T-helper 2 cell treated with Interferon-gamma antibody and Interleukin-4, amounts not matched to agents 5 μg/mL and 100 μg/mL, for 36 hours (primary cell): ENCODE results near the gene CD69.
"Not testable (repeated sequence)": the region's sequence is repeated elsewhere in the genome, so short reads cannot be mapped to it uniquely, and the experiment has no call there.

Experiments used
- DNase-seq: peaks from one replicate; pipeline ENCODE4 v3.0.0; 2021; ENCODE audit warnings: low spot score
- H3K27ac Mint-ChIP-seq: one replicate; pipeline ENCODE4 v1.8.0; 2021; ENCODE audit warnings: mild to moderate bottlenecking, mixed read lengths
- H3K27me3 Mint-ChIP-seq: one replicate; pipeline ENCODE4 v1.8.0; 2021; ENCODE audit warnings: low read depth, mixed read lengths
- H3K36me3 Mint-ChIP-seq: one replicate; pipeline ENCODE4 v1.8.0; 2021; ENCODE audit warnings: low read depth, mixed read lengths
- H3K4me1 Mint-ChIP-seq: one replicate; pipeline ENCODE4 v1.8.0; 2021; ENCODE audit warnings: low read depth, mixed read lengths
- H3K4me3 Mint-ChIP-seq: one replicate; pipeline ENCODE4 v1.8.0; 2022; ENCODE audit warnings: mild to moderate bottlenecking, moderate library complexity, mixed read lengths
- H3K9me3 Mint-ChIP-seq: one replicate; pipeline ENCODE4 v1.8.0; 2021; ENCODE audit warnings: mixed read lengths

The CD69 gene

GRCh38 chr12:9730591-9730990 is 30.1 kb downstream of the CD69 start:
- peaks cover 47% of the 10 kb centered on the region for H3K4me1 Mint-ChIP-seq

GRCh38 chr12:9730011-9730410 is 30.7 kb downstream of the CD69 start:
- Mint-ChIP-seq H3K36me3 (peaks cover 4% of the 10 kb centered on the region), H3K27me3 (no peaks in the 10 kb centered on the region), H3K4me3 (peak overlapping the region; percentile 57), H3K9me3 (no peaks in the 10 kb centered on the region), H3K4me1 (peaks cover 48% of the 10 kb centered on the region), H3K27ac (no peak overlapping the region)
- DNase-seq = no peak

More at GRCh38 chr12:9730591-9730990, 30.1 kb downstream of the CD69 start:
- no peaks in the 10 kb centered on the region for H3K27me3 Mint-ChIP-seq
- H3K9me3 Mint-ChIP-seq = no peaks in the 10 kb centered on the region
- H3K27ac Mint-ChIP-seq = peak overlapping the region; percentile 63
- no peak for DNase-seq
- H3K4me3 Mint-ChIP-seq = peak overlapping the region; percentile 90
- peaks cover 4% of the 10 kb centered on the region for H3K36me3 Mint-ChIP-seq

GRCh38 chr12:9729082-9729481 is 31.6 kb downstream of the CD69 start:
- peaks cover 6% of the 10 kb centered on the region for H3K36me3 Mint-ChIP-seq
- H3K27me3 Mint-ChIP-seq = no peaks in the 10 kb centered on the region
- no peak for DNase-seq
- H3K9me3 Mint-ChIP-seq = no peaks in the 10 kb centered on the region
- H3K4me1 Mint-ChIP-seq = peaks cover 50% of the 10 kb centered on the region
- no peak overlapping the region for H3K27ac Mint-ChIP-seq
- H3K4me3 Mint-ChIP-seq = no peak overlapping the region

GRCh38 chr12:9727813-9728212 is 32.9 kb downstream of the CD69 start:
- no peak for DNase-seq
- Mint-ChIP-seq H3K36me3 (peaks cover 9% of the 10 kb centered on the region), H3K27ac (no peak overlapping the region), H3K4me3 (no peak overlapping the region), H3K4me1 (peaks cover 48% of the 10 kb centered on the region), H3K27me3 (no peaks in the 10 kb centered on the region), H3K9me3 (no peaks in the 10 kb centered on the region)

- Mint-ChIP-seq H3K4me1 (peaks cover 44% of the 10 kb centered on the region), H3K27ac (peak overlapping the region; percentile 35)
These were observed 35.4 kb downstream of the CD69 start for GRCh38 chr12:9725213-9725870.

GRCh38 chr12:9724023-9724422 is 36.7 kb downstream of the CD69 start:
- no peak overlapping the region for H3K27ac Mint-ChIP-seq
- peaks cover 16% of the 10 kb centered on the region for H3K36me3 Mint-ChIP-seq
- no peaks in the 10 kb centered on the region for H3K27me3 Mint-ChIP-seq
- no peak for DNase-seq
- no peak overlapping the region for H3K4me3 Mint-ChIP-seq
- H3K9me3 Mint-ChIP-seq = no peaks in the 10 kb centered on the region
- H3K4me1 Mint-ChIP-seq = peaks cover 38% of the 10 kb centered on the region

More at GRCh38 chr12:9725213-9725870, 35.4 kb downstream of the CD69 start:
- Mint-ChIP-seq H3K27me3 (no peaks in the 10 kb centered on the region), H3K9me3 (no peaks in the 10 kb centered on the region), H3K36me3 (peaks cover 16% of the 10 kb centered on the region), H3K4me3 (no peak overlapping the region)
- DNase-seq = no peak

GRCh38 chr12:9721394-9722092 is 39.2 kb downstream of the CD69 start:
- DNase-seq = no peak
- Mint-ChIP-seq H3K27me3 (no peaks in the 10 kb centered on the region), H3K4me1 (peaks cover 35% of the 10 kb centered on the region), H3K9me3 (no peaks in the 10 kb centered on the region), H3K27ac (no peak overlapping the region), H3K4me3 (no peak overlapping the region), H3K36me3 (peaks cover 16% of the 10 kb centered on the region)

- Mint-ChIP-seq H3K27ac (no peak overlapping the region), H3K4me3 (no peak overlapping the region)
These were observed 40.9 kb downstream of the CD69 start for GRCh38 chr12:9719790-9720189.

GRCh38 chr12:9718968-9719367 is 41.7 kb downstream of the CD69 start:
- no peaks in the 10 kb centered on the region for H3K27me3 Mint-ChIP-seq
- no peaks in the 10 kb centered on the region for H3K9me3 Mint-ChIP-seq
- peaks cover 27% of the 10 kb centered on the region for H3K4me1 Mint-ChIP-seq
- H3K36me3 Mint-ChIP-seq = peaks cover 18% of the 10 kb centered on the region
- no peak overlapping the region for H3K27ac Mint-ChIP-seq
- no peak overlapping the region for H3K4me3 Mint-ChIP-seq
- DNase-seq = no peak

More at GRCh38 chr12:9719790-9720189, 40.9 kb downstream of the CD69 start:
- no peaks in the 10 kb centered on the region for H3K9me3 Mint-ChIP-seq
- no peak for DNase-seq
- peaks cover 19% of the 10 kb centered on the region for H3K36me3 Mint-ChIP-seq
- no peaks in the 10 kb centered on the region for H3K27me3 Mint-ChIP-seq
- peaks cover 29% of the 10 kb centered on the region for H3K4me1 Mint-ChIP-seq

- H3K27me3 Mint-ChIP-seq = no peaks in the 10 kb centered on the region
- H3K4me1 Mint-ChIP-seq = peaks cover 24% of the 10 kb centered on the region
- H3K27ac Mint-ChIP-seq = no peak overlapping the region
- H3K9me3 Mint-ChIP-seq = no peaks in the 10 kb centered on the region
- H3K4me3 Mint-ChIP-seq = no peak overlapping the region
- H3K36me3 Mint-ChIP-seq = peaks cover 12% of the 10 kb centered on the region
- no peak for DNase-seq
These were observed 43.4 kb downstream of the CD69 start for GRCh38 chr12:9717070-9717925.

GRCh38 chr12:9713032-9713558 is 47.6 kb downstream of the CD69 start:
- H3K9me3 Mint-ChIP-seq, H3K27me3 Mint-ChIP-seq, DNase-seq, H3K4me3 Mint-ChIP-seq, H3K27ac Mint-ChIP-seq: not testable (repeated sequence)
- H3K4me1 Mint-ChIP-seq = peaks cover 26% of the 10 kb centered on the region
- H3K36me3 Mint-ChIP-seq = peaks cover 27% of the 10 kb centered on the region

- H3K9me3 Mint-ChIP-seq = no peaks in the 10 kb centered on the region
These were observed 49.0 kb downstream of the CD69 start for GRCh38 chr12:9711664-9712063.

GRCh38 chr12:9710584-9711375 is 49.9 kb downstream of the CD69 start:
- H3K4me1 Mint-ChIP-seq = peaks cover 44% of the 10 kb centered on the region
- no peaks in the 10 kb centered on the region for H3K27me3 Mint-ChIP-seq
- no peak overlapping the region for H3K4me3 Mint-ChIP-seq

More at GRCh38 chr12:9711664-9712063, 49.0 kb downstream of the CD69 start:
- Mint-ChIP-seq H3K27ac (no peak overlapping the region), H3K4me1 (peaks cover 36% of the 10 kb centered on the region), H3K4me3 (no peak overlapping the region), H3K36me3 (peaks cover 38% of the 10 kb centered on the region), H3K27me3 (no peaks in the 10 kb centered on the region)
- DNase-seq = no peak

More at GRCh38 chr12:9710584-9711375, 49.9 kb downstream of the CD69 start:
- H3K36me3 Mint-ChIP-seq = peaks cover 44% of the 10 kb centered on the region
- DNase-seq = no peak
- H3K27ac Mint-ChIP-seq = no peak overlapping the region
- H3K9me3 Mint-ChIP-seq = peaks cover 6% of the 10 kb centered on the region
